Mucosa of descending colon (tissue), 3 donors: ENCODE measurements around the gene DPPA3. TPM values are rescaled to one million over a fixed set of nuclear protein-coding genes. Genes with fewer than 3 reads are reported as not detected.
"Not testable (repeated sequence)": the region's sequence is repeated elsewhere in the genome, so short reads cannot be mapped to it uniquely, and the experiment has no call there.

Experiments
- ATAC-seq: fragments of 200-7000 bp; cut with Tn5 transposase; one replicate; pipeline ENCODE4 v1.9.1; 2020; ENCODE audit warnings: mild to moderate bottlenecking, moderate library complexity
- DNase-seq, 3 donors: peaks; one replicate each; pipeline ENCODE4 v3.0.0-alpha.2; 2020
- H3K36me3 ChIP-seq: fragments of 200-600 bp; one replicate; pipeline ENCODE4 v1.8.0; 2021; ENCODE audit warnings: low read depth, mild to moderate bottlenecking
- H3K4me1 ChIP-seq: fragments of 200-600 bp; one replicate; pipeline ENCODE4 v1.8.0; 2021; ENCODE audit warnings: low read depth, mild to moderate bottlenecking
- H3K4me3 ChIP-seq: fragments of 200-600 bp; one replicate; pipeline ENCODE4 v1.8.0; 2021; ENCODE audit warnings: mild to moderate bottlenecking
- H3K9me3 ChIP-seq: fragments of 200-600 bp; one replicate; pipeline ENCODE4 v1.8.0; 2021; ENCODE audit warnings: mild to moderate bottlenecking
- intact Hi-C, 2 donors: fragments of 100-400 bp; cut with DNase I in 1 of 2; cut with micrococcal nuclease in 1 of 2; formaldehyde crosslinking; loops; one replicate each; pipeline versions ENCODE4 v1.11.0 to v1.11.1; 2022; cut with DNase I, micrococcal nuclease
- total RNA-seq, 3 donors: library from RNA; stranded (reverse); fragmentation: NEBNext Ultra II Directional in 2 of 3; extraction: Animal tissue kit (Norgen Biotek cat#: 25700) in 2 of 3; gene quantifications; one replicate each; pipeline versions ENCODE4 v1.2.1 to v1.2.4, GENCODE V29; 2021 to 2023
- TF ChIP-seq, protein P1 (sequence below): fragments of 200-600 bp; IDR thresholded peaks from one replicate; pipeline ENCODE4 v1.8.0; 2022; ENCODE audit warnings: antibody characterized with exemption, mild to moderate bottlenecking
- donor health status: DM: no; HTN: no; CAD: no; lungs with moderate emphysema.
- donor health status: DM: no; HTN: no; CAD: no.
- donor health status: DM: no; HTN: yes; CAD: no.

The DPPA3 gene
- total RNA-seq, 3 donors from 2014 or later: not detected

GRCh38 chr12:7716381-7716780 lies 5.1 kb downstream of the DPPA3 start:
- Histone ChIP-seq H3K4me3 (no peak overlapping the region), H3K9me3 (no peaks in the 10 kb centered on the region), H3K36me3 (no peaks in the 10 kb centered on the region), H3K4me1 (no peaks in the 10 kb centered on the region)
- ATAC-seq: no peak
- TF ChIP-seq, protein P1, sequence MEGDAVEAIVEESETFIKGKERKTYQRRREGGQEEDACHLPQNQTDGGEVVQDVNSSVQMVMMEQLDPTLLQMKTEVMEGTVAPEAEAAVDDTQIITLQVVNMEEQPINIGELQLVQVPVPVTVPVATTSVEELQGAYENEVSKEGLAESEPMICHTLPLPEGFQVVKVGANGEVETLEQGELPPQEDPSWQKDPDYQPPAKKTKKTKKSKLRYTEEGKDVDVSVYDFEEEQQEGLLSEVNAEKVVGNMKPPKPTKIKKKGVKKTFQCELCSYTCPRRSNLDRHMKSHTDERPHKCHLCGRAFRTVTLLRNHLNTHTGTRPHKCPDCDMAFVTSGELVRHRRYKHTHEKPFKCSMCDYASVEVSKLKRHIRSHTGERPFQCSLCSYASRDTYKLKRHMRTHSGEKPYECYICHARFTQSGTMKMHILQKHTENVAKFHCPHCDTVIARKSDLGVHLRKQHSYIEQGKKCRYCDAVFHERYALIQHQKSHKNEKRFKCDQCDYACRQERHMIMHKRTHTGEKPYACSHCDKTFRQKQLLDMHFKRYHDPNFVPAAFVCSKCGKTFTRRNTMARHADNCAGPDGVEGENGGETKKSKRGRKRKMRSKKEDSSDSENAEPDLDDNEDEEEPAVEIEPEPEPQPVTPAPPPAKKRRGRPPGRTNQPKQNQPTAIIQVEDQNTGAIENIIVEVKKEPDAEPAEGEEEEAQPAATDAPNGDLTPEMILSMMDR: no peak
- no peak for DNase-seq
- intact Hi-C loops: no loop called here

GRCh38 chr12:7719946-7720730 lies 8.9 kb downstream of the DPPA3 start:
- TF ChIP-seq, protein P1: no peak
- DNase-seq: no peak
- ATAC-seq: no peak
- Histone ChIP-seq H3K4me1 (no peaks in the 10 kb centered on the region), H3K4me3 (no peak overlapping the region), H3K36me3 (no peaks in the 10 kb centered on the region), H3K9me3 (no peaks in the 10 kb centered on the region)
- intact Hi-C loops: no loop called here

DNA sequence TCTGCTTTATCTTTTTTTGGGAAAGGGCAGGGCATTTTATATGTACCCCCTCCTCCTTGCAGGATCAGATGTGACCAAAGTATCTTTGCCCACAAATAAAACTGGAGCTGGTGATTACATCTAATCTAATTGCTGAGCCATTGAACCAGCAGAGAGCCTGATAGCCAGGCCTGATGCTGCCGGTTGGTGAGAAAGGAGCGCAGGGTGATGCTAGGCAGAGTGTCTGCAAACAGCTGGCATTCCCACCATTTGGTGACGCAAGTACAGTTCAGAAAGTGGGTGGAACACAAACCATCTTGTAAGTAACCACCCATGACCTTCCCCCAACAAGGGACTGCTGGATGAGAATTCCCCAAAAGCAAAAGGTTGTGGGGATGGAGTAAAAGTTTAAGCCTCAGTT lies 12.7 kb downstream of the DPPA3 start:
- intact Hi-C loops: no loop called here
- H3K4me3 ChIP-seq: no peak overlapping the region
- no peaks in the 10 kb centered on the region for H3K9me3 ChIP-seq
- no peak for ATAC-seq
- no peaks in the 10 kb centered on the region for H3K4me1 ChIP-seq
- H3K36me3 ChIP-seq: no peaks in the 10 kb centered on the region
- TF ChIP-seq, protein P1: no peak
- no peak for DNase-seq

DNA sequence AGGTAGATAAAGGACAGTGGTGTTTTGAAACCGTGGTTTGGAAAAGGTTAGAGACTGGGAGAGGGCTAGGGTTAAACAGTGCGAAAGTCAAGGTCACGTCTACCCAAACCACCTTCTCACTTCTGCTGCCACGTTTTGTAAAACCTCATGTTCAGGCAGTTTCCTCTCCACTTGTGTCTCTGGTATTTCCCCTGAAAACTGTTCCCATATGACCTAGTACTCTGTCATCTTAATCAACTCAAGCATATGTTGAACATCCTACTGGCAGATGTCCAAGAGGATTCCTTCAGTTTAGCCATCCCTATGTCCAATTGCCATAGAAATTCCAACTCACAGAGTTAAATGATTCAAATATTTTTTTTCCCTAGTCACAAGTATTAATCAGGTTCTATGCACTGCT lies 18.5 kb downstream of the DPPA3 start:
- TF ChIP-seq, protein P1: no peak
- Histone ChIP-seq H3K36me3 (no peaks in the 10 kb centered on the region), H3K9me3 (no peaks in the 10 kb centered on the region), H3K4me1 (no peaks in the 10 kb centered on the region), H3K4me3 (no peak overlapping the region)
- DNase-seq (no peak), ATAC-seq (no peak)
- intact Hi-C loops: no loop called here

- H3K4me1 ChIP-seq, H3K4me3 ChIP-seq, H3K9me3 ChIP-seq, DNase-seq, H3K36me3 ChIP-seq, intact Hi-C loops, ATAC-seq: not testable (repeated sequence)
These were observed 19.8 kb downstream of the DPPA3 start for GRCh38 chr12:7730984-7731383.

DNA sequence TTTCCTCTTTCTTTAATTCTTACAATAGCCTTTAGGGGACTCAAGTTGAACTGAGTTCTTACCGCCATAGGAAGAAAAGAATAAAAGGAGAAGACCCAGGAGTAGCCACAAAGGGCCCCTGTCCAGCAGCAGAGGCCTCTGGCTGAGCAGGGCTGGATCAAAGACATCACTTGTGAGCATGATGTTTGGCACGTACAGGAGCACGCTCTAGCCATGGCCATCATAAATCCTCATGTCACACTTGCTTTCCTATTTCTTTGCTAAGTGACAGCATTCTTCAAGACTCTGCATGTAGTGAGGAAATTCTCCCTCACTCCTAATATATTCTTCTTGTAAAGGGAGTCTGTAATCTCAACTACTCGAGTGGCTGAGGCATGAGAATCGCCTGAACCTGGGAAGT lies 20.3 kb downstream of the DPPA3 start:
- DNase-seq (no peak), ATAC-seq (no peak)
- Histone ChIP-seq H3K4me1 (no peaks in the 10 kb centered on the region), H3K4me3 (no peak overlapping the region), H3K9me3 (no peaks in the 10 kb centered on the region), H3K36me3 (no peaks in the 10 kb centered on the region)
- TF ChIP-seq, protein P1: no peak
- intact Hi-C loops: no loop called here
